Measurements from ENCODE around the gene PARVA. TPM values are rescaled to one million over a fixed set of nuclear protein-coding genes. Genes with fewer than 3 reads are reported as not detected.

Gene PARVA
- total and polyA plus RNA-seq, 8 donors = 18.8 to 116 (median 43.0) TPM

- no peaks in the 10 kb centered on the region for H3K9me3 ChIP-seq
- DNase-seq = no peak
- no peak for TF ChIP-seq POLR2A (IDR thresholded peaks at IDR 0.05)
- no peak for TF ChIP-seq CTCF (IDR thresholded peaks at IDR 0.05)
- TF ChIP-seq EP300 (IDR thresholded peaks at IDR 0.05) = no peak
- TF ChIP-seq POLR2AphosphoS5 (IDR thresholded peaks at IDR 0.05) = no peak
- intact Hi-C loops (cut with DNase I; ENCODE audit: low total_unique reads) = no loop called here
- no peak overlapping the region for H3K4me3 ChIP-seq
- H3K4me1 ChIP-seq = peaks cover 0 to 24% (median 2%) of the 10 kb centered on the region in 4 donors
- peak overlapping the region in 1 of 5 donors; percentile 24 for H3K27ac ChIP-seq
- H3K27me3 ChIP-seq = no peaks in the 10 kb centered on the region
- H3K36me3 ChIP-seq = peaks cover 10 to 72% (median 68%) of the 10 kb centered on the region in 4 donors
- WGBS, 5 donors = 78 to 93% (median 90%) methylated on average over 4 of the region's 4 CpGs
Measured at GRCh38 chr11:12480401-12480800, 103.0 kb downstream of the PARVA start.

GRCh38 chr11:12482839-12483238 lies 105.5 kb downstream of the PARVA start:
- WGBS, 5 donors = 46 to 78% (median 65%) methylated on average over 2 of the region's 2 CpGs
- peak overlapping the region in 2 of 5 donors; percentile 23 to 56 for H3K27ac ChIP-seq
- peaks cover 0 to 24% (median 2%) of the 10 kb centered on the region in 4 donors for H3K4me1 ChIP-seq
- TF ChIP-seq POLR2A (IDR thresholded peaks at IDR 0.05) (no peak), POLR2AphosphoS5 (IDR thresholded peaks at IDR 0.05) (no peak), EP300 (IDR thresholded peaks at IDR 0.05) (no peak), CTCF (IDR thresholded peaks at IDR 0.05) (no peak)
- H3K4me3 ChIP-seq = no peak overlapping the region
- H3K9me3 ChIP-seq = no peaks in the 10 kb centered on the region
- intact Hi-C loops (cut with DNase I; ENCODE audit: low total_unique reads) = no loop called here
- no peak for DNase-seq
- peaks cover 5 to 58% (median 54%) of the 10 kb centered on the region in 4 donors for H3K36me3 ChIP-seq
- no peaks in the 10 kb centered on the region for H3K27me3 ChIP-seq

GRCh38 chr11:12483604-12484003 lies 106.2 kb downstream of the PARVA start:
- peak overlapping the region in 1 of 5 donors; percentile 56 for H3K27ac ChIP-seq

GRCh38 chr11:12485328-12485727 lies 108.0 kb downstream of the PARVA start:
- Histone ChIP-seq H3K4me3 (no peak overlapping the region), H3K36me3 (peaks cover 0 to 41% (median 30%) of the 10 kb centered on the region in 4 donors), H3K27me3 (no peaks in the 10 kb centered on the region), H3K4me1 (peaks cover 0 to 14% (median under 1%) of the 10 kb centered on the region in 4 donors), H3K9me3 (peaks cover 0 to 8% (median 0%) of the 10 kb centered on the region in 4 donors), H3K27ac (no peak overlapping the region)
- no peak for DNase-seq
- WGBS, 5 donors = 73 to 94% (median 86%) methylated on average over 1 of the region's 1 CpG
- intact Hi-C loops (cut with DNase I; ENCODE audit: low total_unique reads) = no loop called here
- peak in 4 of 7 experiments; percentile 16 to 68 (median 38) for TF ChIP-seq CTCF (IDR thresholded peaks at IDR 0.05)
- TF ChIP-seq EP300 (IDR thresholded peaks at IDR 0.05) = no peak

More at GRCh38 chr11:12483604-12484003, 106.2 kb downstream of the PARVA start:
- H3K4me3 ChIP-seq = no peak overlapping the region
- no peak for TF ChIP-seq POLR2AphosphoS5 (IDR thresholded peaks at IDR 0.05)
- no peak for TF ChIP-seq CTCF (IDR thresholded peaks at IDR 0.05)
- TF ChIP-seq EP300 (IDR thresholded peaks at IDR 0.05) = no peak
- no peak for TF ChIP-seq POLR2A (IDR thresholded peaks at IDR 0.05)
- WGBS, 5 donors = 87 to 94% (median 89%) methylated on average over 5 of the region's 5 CpGs
- DNase-seq = no peak
- peaks cover 0 to 51% (median 46%) of the 10 kb centered on the region in 4 donors for H3K36me3 ChIP-seq
- peaks cover 0 to 17% (median 2%) of the 10 kb centered on the region in 4 donors for H3K4me1 ChIP-seq
- H3K27me3 ChIP-seq = no peaks in the 10 kb centered on the region
- intact Hi-C loops (cut with DNase I; ENCODE audit: low total_unique reads) = no loop called here
- peaks cover 0 to 2% (median 0%) of the 10 kb centered on the region in 4 donors for H3K9me3 ChIP-seq

All from stomach (tissue), 9 donors.